ENCODE measurements around the gene KCNMA1.
"Not testable (repeated sequence)": the region's sequence is repeated elsewhere in the genome, so short reads cannot be mapped to it uniquely, and the experiment has no call there.

DNA sequence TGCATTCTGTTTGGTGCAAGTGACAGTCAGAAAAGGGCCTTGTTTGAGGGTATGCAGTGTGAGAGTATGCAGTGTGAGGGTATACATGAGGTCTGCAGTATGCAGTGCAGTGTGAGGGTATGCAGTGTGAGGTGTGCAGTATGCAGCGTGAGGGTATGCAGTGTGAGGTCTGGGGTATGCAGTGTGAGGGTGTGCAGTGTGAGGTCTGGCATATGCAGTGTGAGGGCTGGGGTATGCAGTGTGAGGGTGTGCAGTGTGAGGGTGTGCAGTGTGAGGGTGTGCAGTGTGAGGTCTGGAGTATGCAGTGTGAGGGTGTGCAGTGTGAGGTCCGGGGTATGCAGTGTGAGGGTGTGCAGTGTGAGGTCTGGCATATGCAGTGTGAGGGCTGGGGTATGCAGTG, 117.8 kb downstream of the KCNMA1 start:
- not testable (repeated sequence) for TF ChIP-seq CTCF, POLR2A (IDR thresholded peaks at IDR 0.05)
